ENCODE measurements around the gene VIL1.

Gene VIL1

DNA sequence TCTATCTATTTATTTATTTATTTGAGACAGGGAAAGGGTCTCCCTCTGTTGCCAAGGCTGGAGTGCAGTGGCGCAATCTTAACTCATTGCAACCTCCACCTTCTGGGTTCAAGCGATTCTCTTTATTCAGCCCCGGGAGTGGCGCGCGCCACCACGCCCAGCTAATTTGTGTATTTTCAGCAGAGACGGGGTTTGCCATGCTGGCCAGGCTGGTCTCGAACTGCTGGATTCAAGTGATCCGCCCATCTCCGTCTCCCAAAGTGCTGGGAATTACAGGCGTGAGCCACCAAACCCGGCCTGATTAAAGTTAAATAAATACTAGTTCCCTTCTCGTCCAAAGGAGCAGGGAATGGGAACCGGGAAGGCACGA, 23.5 kb upstream of the VIL1 start (continued):
- TF ChIP-seq, protein P1, sequence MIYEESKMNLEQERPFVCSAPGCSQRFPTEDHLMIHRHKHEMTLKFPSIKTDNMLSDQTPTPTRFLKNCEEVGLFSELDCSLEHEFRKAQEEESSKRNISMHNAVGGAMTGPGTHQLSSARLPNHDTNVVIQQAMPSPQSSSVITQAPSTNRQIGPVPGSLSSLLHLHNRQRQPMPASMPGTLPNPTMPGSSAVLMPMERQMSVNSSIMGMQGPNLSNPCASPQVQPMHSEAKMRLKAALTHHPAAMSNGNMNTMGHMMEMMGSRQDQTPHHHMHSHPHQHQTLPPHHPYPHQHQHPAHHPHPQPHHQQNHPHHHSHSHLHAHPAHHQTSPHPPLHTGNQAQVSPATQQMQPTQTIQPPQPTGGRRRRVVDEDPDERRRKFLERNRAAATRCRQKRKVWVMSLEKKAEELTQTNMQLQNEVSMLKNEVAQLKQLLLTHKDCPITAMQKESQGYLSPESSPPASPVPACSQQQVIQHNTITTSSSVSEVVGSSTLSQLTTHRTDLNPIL (CRISPR knock-in tag; IDR thresholded peaks at IDR 0.05; ENCODE audit: low read depth), result no peak
- TF ChIP-seq RARB (CRISPR knock-in tag; IDR thresholded peaks at IDR 0.05), result no peak

- TF ChIP-seq, protein P2, sequence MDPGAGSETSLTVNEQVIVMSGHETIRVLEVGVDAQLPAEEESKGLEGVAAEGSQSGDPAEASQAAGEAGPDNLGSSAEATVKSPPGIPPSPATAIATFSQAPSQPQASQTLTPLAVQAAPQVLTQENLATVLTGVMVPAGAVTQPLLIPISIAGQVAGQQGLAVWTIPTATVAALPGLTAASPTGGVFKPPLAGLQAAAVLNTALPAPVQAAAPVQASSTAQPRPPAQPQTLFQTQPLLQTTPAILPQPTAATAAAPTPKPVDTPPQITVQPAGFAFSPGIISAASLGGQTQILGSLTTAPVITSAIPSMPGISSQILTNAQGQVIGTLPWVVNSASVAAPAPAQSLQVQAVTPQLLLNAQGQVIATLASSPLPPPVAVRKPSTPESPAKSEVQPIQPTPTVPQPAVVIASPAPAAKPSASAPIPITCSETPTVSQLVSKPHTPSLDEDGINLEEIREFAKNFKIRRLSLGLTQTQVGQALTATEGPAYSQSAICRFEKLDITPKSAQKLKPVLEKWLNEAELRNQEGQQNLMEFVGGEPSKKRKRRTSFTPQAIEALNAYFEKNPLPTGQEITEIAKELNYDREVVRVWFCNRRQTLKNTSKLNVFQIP (CRISPR knock-in tag; IDR thresholded peaks at IDR 0.05; ENCODE audit: borderline replicate concordance, low read depth), result peak; percentile 75; the same call in 1 of the 2 replicates
- TF ChIP-seq ZC3H10 (CRISPR knock-in tag; IDR thresholded peaks at IDR 0.05), result no peak
- TF ChIP-seq, protein P3, sequence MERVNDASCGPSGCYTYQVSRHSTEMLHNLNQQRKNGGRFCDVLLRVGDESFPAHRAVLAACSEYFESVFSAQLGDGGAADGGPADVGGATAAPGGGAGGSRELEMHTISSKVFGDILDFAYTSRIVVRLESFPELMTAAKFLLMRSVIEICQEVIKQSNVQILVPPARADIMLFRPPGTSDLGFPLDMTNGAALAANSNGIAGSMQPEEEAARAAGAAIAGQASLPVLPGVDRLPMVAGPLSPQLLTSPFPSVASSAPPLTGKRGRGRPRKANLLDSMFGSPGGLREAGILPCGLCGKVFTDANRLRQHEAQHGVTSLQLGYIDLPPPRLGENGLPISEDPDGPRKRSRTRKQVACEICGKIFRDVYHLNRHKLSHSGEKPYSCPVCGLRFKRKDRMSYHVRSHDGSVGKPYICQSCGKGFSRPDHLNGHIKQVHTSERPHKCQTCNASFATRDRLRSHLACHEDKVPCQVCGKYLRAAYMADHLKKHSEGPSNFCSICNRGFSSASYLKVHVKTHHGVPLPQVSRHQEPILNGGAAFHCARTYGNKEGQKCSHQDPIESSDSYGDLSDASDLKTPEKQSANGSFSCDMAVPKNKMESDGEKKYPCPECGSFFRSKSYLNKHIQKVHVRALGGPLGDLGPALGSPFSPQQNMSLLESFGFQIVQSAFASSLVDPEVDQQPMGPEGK (CRISPR knock-in tag; IDR thresholded peaks at IDR 0.05; ENCODE audit: borderline replicate concordance), result peak; percentile 81; the same call in 1 of the 2 replicates
- TF ChIP-seq TSHZ2 (CRISPR knock-in tag; IDR thresholded peaks at IDR 0.05), result no peak
- ATAC-seq, result peak; percentile 70
Measured at GRCh38 chr2:218395826-218396687, 22.9 kb upstream of the VIL1 start.

- ATAC-seq, result peak; percentile 1
- TF ChIP-seq SNAI2 (CRISPR knock-in tag; IDR thresholded peaks at IDR 0.05) (no peak), ESRRG (CRISPR knock-in tag; IDR thresholded peaks at IDR 0.05) (no peak), ISL1 (CRISPR knock-in tag; IDR thresholded peaks at IDR 0.05) (no peak), OSR1 (CRISPR knock-in tag; IDR thresholded peaks at IDR 0.05) (no peak), ARNTL (CRISPR knock-in tag; IDR thresholded peaks at IDR 0.05; ENCODE audit: borderline replicate concordance, low read depth) (no peak), ZFP30 (CRISPR knock-in tag; IDR thresholded peaks at IDR 0.05) (no peak)
Measured at GRCh38 chr2:218396688-218397462, 22.0 kb upstream of the VIL1 start.

- no peak for ATAC-seq
- TF ChIP-seq RARB (CRISPR knock-in tag; IDR thresholded peaks at IDR 0.05), result no peak
- TF ChIP-seq, protein P3 (CRISPR knock-in tag; IDR thresholded peaks at IDR 0.05; ENCODE audit: borderline replicate concordance), result no peak
Measured at GRCh38 chr2:218397463-218397819, 21.5 kb upstream of the VIL1 start.

DNA sequence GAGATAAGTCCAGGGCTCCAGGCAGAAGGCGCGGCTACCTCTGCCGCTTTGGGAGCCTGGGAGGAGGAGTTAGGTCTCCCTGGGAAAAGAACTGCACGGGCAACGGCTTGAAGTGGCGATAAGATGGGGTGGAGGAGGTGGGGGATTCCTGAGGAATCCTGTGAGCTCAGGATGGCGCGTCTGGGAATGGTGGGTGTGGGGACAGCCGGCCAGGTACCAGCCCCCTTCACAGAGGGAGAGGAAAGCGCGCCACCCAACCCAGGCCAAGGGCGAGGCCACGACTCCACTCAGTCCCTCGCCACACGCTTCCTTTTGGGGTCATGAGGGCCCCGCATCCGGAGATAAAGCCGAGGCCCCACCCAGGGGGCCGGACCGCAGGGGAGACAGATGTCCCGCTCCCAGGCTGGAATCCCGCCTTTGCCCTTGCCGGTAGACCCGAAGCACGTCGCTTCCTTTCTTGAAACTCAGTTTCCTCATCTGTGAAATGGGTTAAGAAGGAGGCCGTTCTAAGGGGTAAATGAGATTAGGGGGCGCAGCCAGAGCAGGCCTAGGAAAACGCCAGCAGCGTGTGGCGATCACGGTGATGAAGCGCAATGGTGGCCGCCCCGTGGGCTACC, 21.0 kb upstream of the VIL1 start:
- TF ChIP-seq ZFP3 (CRISPR knock-in tag; IDR thresholded peaks at IDR 0.05), result no peak
- no peak for TF ChIP-seq SNAI2 (CRISPR knock-in tag; IDR thresholded peaks at IDR 0.05)
- ATAC-seq, result peak; percentile 9
